ENCODE results near the gene C1orf50.

The C1orf50 gene

DNA sequence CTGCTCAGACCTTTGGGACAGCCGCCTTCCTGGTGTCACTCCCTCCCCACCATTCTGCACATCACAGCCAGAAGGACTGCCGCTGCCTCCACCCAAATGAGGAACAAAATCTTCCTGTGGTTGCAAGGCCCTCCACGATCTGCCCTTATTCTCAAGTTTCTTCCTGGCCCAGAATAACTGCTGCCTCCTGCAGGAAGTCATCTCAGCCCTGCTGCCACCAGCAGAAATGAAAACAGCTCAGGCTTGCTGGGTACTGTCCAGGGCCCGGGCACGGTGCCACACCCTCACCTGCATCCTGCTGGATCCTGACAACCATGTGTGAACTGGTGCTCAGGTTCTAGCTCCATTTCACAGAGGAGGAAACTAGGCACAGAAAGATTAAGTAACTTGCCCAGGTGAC, 29.8 kb upstream of the C1orf50 start:
- no peak for ATAC-seq
- TF ChIP-seq RARB (CRISPR knock-in tag; IDR thresholded peaks at IDR 0.05): no peak
- TF ChIP-seq ZNF70 (CRISPR knock-in tag; IDR thresholded peaks at IDR 0.05): no peak
- TF ChIP-seq GLIS3 (CRISPR knock-in tag; IDR thresholded peaks at IDR 0.05): no peak
- TF ChIP-seq, protein P1, sequence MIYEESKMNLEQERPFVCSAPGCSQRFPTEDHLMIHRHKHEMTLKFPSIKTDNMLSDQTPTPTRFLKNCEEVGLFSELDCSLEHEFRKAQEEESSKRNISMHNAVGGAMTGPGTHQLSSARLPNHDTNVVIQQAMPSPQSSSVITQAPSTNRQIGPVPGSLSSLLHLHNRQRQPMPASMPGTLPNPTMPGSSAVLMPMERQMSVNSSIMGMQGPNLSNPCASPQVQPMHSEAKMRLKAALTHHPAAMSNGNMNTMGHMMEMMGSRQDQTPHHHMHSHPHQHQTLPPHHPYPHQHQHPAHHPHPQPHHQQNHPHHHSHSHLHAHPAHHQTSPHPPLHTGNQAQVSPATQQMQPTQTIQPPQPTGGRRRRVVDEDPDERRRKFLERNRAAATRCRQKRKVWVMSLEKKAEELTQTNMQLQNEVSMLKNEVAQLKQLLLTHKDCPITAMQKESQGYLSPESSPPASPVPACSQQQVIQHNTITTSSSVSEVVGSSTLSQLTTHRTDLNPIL (CRISPR knock-in tag; IDR thresholded peaks at IDR 0.05; ENCODE audit: low read depth): no peak
- TF ChIP-seq ZNF8 (CRISPR knock-in tag; IDR thresholded peaks at IDR 0.05): no peak
- TF ChIP-seq OSR1 (CRISPR knock-in tag; IDR thresholded peaks at IDR 0.05): no peak
- TF ChIP-seq ARNTL (CRISPR knock-in tag; IDR thresholded peaks at IDR 0.05; ENCODE audit: borderline replicate concordance, low read depth): no peak
- no peak for TF ChIP-seq PPARA (CRISPR knock-in tag; IDR thresholded peaks at IDR 0.05; ENCODE audit: borderline replicate concordance)
- TF ChIP-seq TSHZ2 (CRISPR knock-in tag; IDR thresholded peaks at IDR 0.05): no peak
- TF ChIP-seq ZNF565 (CRISPR knock-in tag; conservative IDR thresholded peaks at IDR 0.05; ENCODE audit: low read depth): no peak
- no peak for TF ChIP-seq TCF4 (CRISPR knock-in tag; IDR thresholded peaks at IDR 0.05; ENCODE audit: borderline replicate concordance)

DNA sequence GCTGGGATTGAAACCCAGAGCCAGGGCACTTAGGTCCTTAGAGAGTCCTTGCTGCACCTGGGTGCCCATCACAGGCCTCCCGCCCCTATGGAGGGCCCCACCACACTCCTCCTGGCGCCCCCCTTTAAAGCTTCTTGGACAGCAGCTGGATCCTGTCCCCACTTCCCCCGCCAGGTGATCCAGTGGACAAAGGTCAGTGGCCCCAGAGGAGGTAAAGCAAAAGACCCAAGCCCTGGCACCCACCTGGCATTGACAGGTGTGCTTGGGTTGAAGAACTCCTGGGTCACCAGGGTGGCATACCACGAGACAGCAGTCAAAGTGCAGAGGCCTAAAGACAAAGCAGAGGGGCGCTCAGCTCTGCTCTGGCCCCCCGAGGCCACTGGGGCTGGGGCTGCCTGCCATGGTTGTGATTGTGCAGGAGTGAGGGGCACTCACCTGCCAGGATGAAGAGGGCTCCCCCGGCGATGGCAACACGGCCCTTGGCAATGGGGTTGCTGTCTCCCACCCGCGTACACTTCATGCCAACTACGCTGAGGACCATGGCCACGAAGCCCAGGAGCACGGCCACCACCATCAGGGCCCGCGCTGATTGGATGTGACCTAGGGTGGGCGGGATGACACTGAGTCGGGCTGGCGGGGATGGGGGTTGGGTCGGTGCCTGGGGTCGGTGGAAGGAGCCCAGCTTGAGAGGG, 28.9 kb upstream of the C1orf50 start:
- no peak for ATAC-seq
- TF ChIP-seq OSR1 (CRISPR knock-in tag; IDR thresholded peaks at IDR 0.05) (no peak), ARNTL (CRISPR knock-in tag; IDR thresholded peaks at IDR 0.05; ENCODE audit: borderline replicate concordance, low read depth) (no peak), TCF4 (CRISPR knock-in tag; IDR thresholded peaks at IDR 0.05; ENCODE audit: borderline replicate concordance) (no peak), PPARA (CRISPR knock-in tag; IDR thresholded peaks at IDR 0.05; ENCODE audit: borderline replicate concordance) (no peak), ZC3H10 (CRISPR knock-in tag; IDR thresholded peaks at IDR 0.05) (no peak), ISL1 (CRISPR knock-in tag; IDR thresholded peaks at IDR 0.05) (no peak), RARB (CRISPR knock-in tag; IDR thresholded peaks at IDR 0.05) (no peak), TSHZ2 (CRISPR knock-in tag; IDR thresholded peaks at IDR 0.05) (no peak), ZNF565 (CRISPR knock-in tag; conservative IDR thresholded peaks at IDR 0.05; ENCODE audit: low read depth) (no peak), ZNF70 (CRISPR knock-in tag; IDR thresholded peaks at IDR 0.05) (no peak), SNAI2 (CRISPR knock-in tag; IDR thresholded peaks at IDR 0.05) (no peak), GLIS3 (CRISPR knock-in tag; IDR thresholded peaks at IDR 0.05) (no peak), PATZ1 (CRISPR knock-in tag; IDR thresholded peaks at IDR 0.05; ENCODE audit: borderline replicate concordance) (no peak), CSDC2 (CRISPR knock-in tag; IDR thresholded peaks at IDR 0.05) (no peak), ZNF8 (CRISPR knock-in tag; IDR thresholded peaks at IDR 0.05) (no peak), ZFP3 (CRISPR knock-in tag; IDR thresholded peaks at IDR 0.05) (no peak)
- TF ChIP-seq, protein P1 (CRISPR knock-in tag; IDR thresholded peaks at IDR 0.05; ENCODE audit: low read depth): no peak

DNA sequence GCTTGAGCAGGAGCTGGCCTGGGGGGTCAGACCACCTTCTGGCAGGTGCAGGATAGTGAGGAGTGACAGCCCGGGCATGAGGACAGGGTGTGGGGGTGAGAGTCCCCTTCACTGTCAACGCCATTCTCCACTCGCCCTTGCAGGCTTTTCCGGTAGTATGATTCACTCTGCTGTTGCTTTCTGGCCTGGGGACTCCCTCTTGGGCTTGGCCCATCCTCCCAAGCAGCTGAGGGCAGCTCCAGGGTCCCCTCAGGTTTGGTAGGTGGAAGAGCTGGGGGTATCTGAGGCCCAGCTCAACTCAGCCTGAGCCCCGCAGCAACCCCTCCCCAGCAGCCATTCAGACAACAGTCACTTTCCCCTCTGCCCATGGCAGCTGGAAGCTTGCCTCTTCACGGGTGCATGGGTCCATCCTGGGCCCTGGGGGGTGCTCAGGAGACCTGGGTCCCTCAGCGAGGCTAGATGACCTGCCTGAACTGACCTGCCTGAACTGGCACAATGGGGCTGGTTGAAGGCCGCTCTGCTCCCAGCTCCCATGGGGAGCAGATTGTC, 28.3 kb upstream of the C1orf50 start:
- TF ChIP-seq PATZ1 (CRISPR knock-in tag; IDR thresholded peaks at IDR 0.05; ENCODE audit: borderline replicate concordance) (no peak), CSRNP3 (CRISPR knock-in tag; IDR thresholded peaks at IDR 0.05) (no peak), GLIS3 (CRISPR knock-in tag; IDR thresholded peaks at IDR 0.05) (no peak)

More for the DNA sequence above, 28.3 kb upstream of the C1orf50 start:
- no peak for ATAC-seq
